K562 (cell line): ENCODE data around the gene CHN1. TPM values are rescaled to one million over a fixed set of nuclear protein-coding genes. Genes with fewer than 3 reads are reported as not detected.

Experiments
- ATAC-seq: fragments of 200-7000 bp; cut with Tn5 transposase; 3 replicates; pipeline ENCODE4 v1.9.1; 2020; ENCODE audit warnings: moderate library complexity
- BruUV-seq: library from RNA; stranded (reverse); fragments of 400-500 nt; replicated peaks from 2 replicates; lab custom pipeline; 2021; lab: Mats Ljungman, UMichigan
- CTCF ChIA-PET: fragments of 300-600 bp; formaldehyde crosslinking; extraction: SDS; loops from one replicate; lab custom pipeline; 2021; ENCODE audit warnings: low intra/inter-chr PET ratio; lab: Yijun Ruan, JAX
- POLR2A ChIA-PET: fragments of 300-600, 350-650 bp; sonication (Branson Sonifier 250); formaldehyde crosslinking; extraction: SDS; loops from one replicate; lab custom pipeline; 2021; ENCODE audit warnings: antibody characterized with exemption, inconsistent platforms; lab: Yijun Ruan, JAX
- DNase-seq, 4 experiments: peaks; one replicate each; pipeline versions ENCODE4 v3.0.0 to v3.0.0-alpha.2; 2011 to 2018; ENCODE audit warnings: low spot score in 3 of 4, mixed read lengths in 3 of 4; ENCODE audit errors: extremely low read depth in 1 of 4
- FAIRE-seq: peaks from 2 replicates; lab custom pipeline; 2011; peaks lifted over from hg19 to GRCh38; lab: Jason Lieb, UNC
- H2AFZ ChIP-seq: 2 replicates; pipeline ENCODE4 v1.6.0; 2011; ENCODE audit warnings: low read depth, low read length, control low read depth, inconsistent platforms
- H3K27ac ChIP-seq: fragments of 200-600 bp; 3 replicates; pipeline ENCODE4 v1.8.0; 2011; ENCODE audit warnings: low read depth, mild to moderate bottlenecking, control low read depth, inconsistent platforms, low read length, moderate library complexity, mixed read lengths; ENCODE audit errors: extremely low read depth
- H3K27me3 ChIP-seq, 2 experiments: fragments of 300-600 bp in 1 of 2; 2 replicates in 1 of 2; 3 replicates in 1 of 2; pipeline versions ENCODE4 v1.6.0 to v1.8.0; 2011; ENCODE audit warnings: inconsistent platforms in 2 of 2, low read length in 2 of 2, mild to moderate bottlenecking in 1 of 2, mixed read lengths in 1 of 2, moderate library complexity in 1 of 2; ENCODE audit not compliant: control insufficient read depth in 2 of 2, insufficient read depth in 2 of 2
- H3K36me3 ChIP-seq: fragments of 300-600 bp; 3 replicates; pipeline ENCODE4 v1.8.0; 2011; ENCODE audit warnings: mild to moderate bottlenecking, low read length, inconsistent platforms; ENCODE audit not compliant: control insufficient read depth, insufficient read depth
- H3K4me1 ChIP-seq, 2 experiments: fragments of 200-600 bp in 1 of 2; replicated peaks in 1 of 2; 2 replicates in 1 of 2; 3 replicates in 1 of 2; pipeline versions ENCODE4 v1.5.1 to v1.8.0; 2011; ENCODE audit warnings: inconsistent platforms in 2 of 2, low read length in 2 of 2, mild to moderate bottlenecking in 1 of 2, mixed read lengths in 1 of 2, moderate library complexity in 1 of 2; ENCODE audit not compliant: control insufficient read depth in 2 of 2, insufficient read depth in 2 of 2
- H3K4me2 ChIP-seq: 2 replicates; pipeline ENCODE4 v1.6.1; 2011; ENCODE audit warnings: low read length, control low read depth, inconsistent platforms, mixed read lengths; ENCODE audit not compliant: insufficient read depth
- H3K4me3 ChIP-seq: fragments of 200-600 bp; sonication (generic), shearing (Covaris generic); 2 replicates; pipeline ENCODE4 v1.5.1; 2016; ENCODE audit warnings: control low read depth, inconsistent platforms
- H3K79me2 ChIP-seq: fragments of 200-600 bp; 3 replicates; pipeline ENCODE4 v1.8.0; 2011; ENCODE audit warnings: low read length, inconsistent platforms; ENCODE audit not compliant: control insufficient read depth, insufficient read depth
- H3K9ac ChIP-seq, 2 experiments: 2 replicates each; pipeline versions ENCODE4 v1.6.0 to v1.6.1; 2011; ENCODE audit warnings: low read depth in 2 of 2, low read length in 2 of 2, control low read depth in 1 of 2, inconsistent platforms in 1 of 2, mild to moderate bottlenecking in 1 of 2, mixed read lengths in 1 of 2; ENCODE audit not compliant: insufficient read depth in 1 of 2
- H3K9me1 ChIP-seq: one replicate; pipeline ENCODE4 v1.6.0; 2011; ENCODE audit warnings: inconsistent platforms, mild to moderate bottlenecking, low read length, moderate library complexity; ENCODE audit not compliant: control insufficient read depth, insufficient read depth
- H3K9me3 ChIP-seq: replicated peaks from 2 replicates; pipeline ENCODE4 v1.5.1; 2011; ENCODE audit warnings: low read depth, low read length, inconsistent platforms; ENCODE audit not compliant: control insufficient read depth, insufficient read depth
- H4K20me1 ChIP-seq: replicated peaks from 2 replicates; pipeline ENCODE4 v1.6.1; 2011; ENCODE audit warnings: low read length, inconsistent platforms, mixed read lengths; ENCODE audit not compliant: control insufficient read depth, insufficient read depth
- ADNP ChIP-seq: fragments of 200-800 bp; sonication (Bioruptor generic); IDR thresholded peaks from 2 replicates; pipeline ENCODE4 v1.6.1; 2016; ENCODE audit warnings: missing genetic modification characterization, missing compliant biosample characterization
- CCNT2 ChIP-seq: IDR thresholded peaks from 2 replicates; pipeline ENCODE4 v1.6.1; 2011; ENCODE audit warnings: borderline replicate concordance, low read depth, mild to moderate bottlenecking, moderate library complexity, mixed read lengths, low read length; ENCODE audit not compliant: insufficient read length; ENCODE audit errors: extremely low read depth
- SNRNP70 ChIP-seq: fragments of 200-400 bp; formaldehyde crosslinking; optimal IDR thresholded peaks from 2 replicates; pipeline ENCODE3; 2017; ENCODE audit warnings: low read depth, low read length
- WGBS: fragments of 100-300 bp; shearing (Covaris generic); methylation state at CpG from one replicate; pipeline ENCODE4 v1.1.6; 2016; ENCODE audit warnings: low coverage, mixed read lengths; ENCODE audit not compliant: insufficient coverage; ENCODE audit errors: missing lambda C conversion rate; 5-methylcytosine and 5-hydroxymethylcytosine counted together
- in situ Hi-C: fragments of 300-500 bp; cut with MboI; formaldehyde crosslinking; loops from 4 replicates; pipeline ENCODE4 v1.15.0; 2018; ENCODE audit warnings: inconsistent platforms, mixed read lengths
- intact Hi-C: fragments of 100-400 bp; cut with micrococcal nuclease; formaldehyde crosslinking; loops from 2 replicates; pipeline ENCODE4 v1.14.2; 2022
- polyA plus RNA-seq, 8 experiments: library from polyadenylated mRNA; depleted of rRNA in 4 of 8; stranded (reverse) in 5 of 8; unstranded in 3 of 8; fragments of >200 nt; fragmentation: Nextera tagmentation in 2 of 8; fragmentation: Illumina TruSeq in 1 of 8; extraction: Ambion mirVana in 2 of 8; extraction: Trizol in 1 of 8; gene quantifications; 2 replicates each; pipeline versions ENCODE4 v1.2.1 to v1.2.3, GENCODE V29; 2011 to 2014; ENCODE audit warnings: inconsistent platforms in 1 of 8, missing spikeins in 1 of 8
- total RNA-seq, 7 experiments: library from RNA; depleted of rRNA in 6 of 7; stranded (reverse); fragments of >200 nt in 6 of 7; fragmentation: Illumina TruSeq in 2 of 7; extraction: Trizol in 2 of 7; gene quantifications; 2 replicates each; pipeline versions ENCODE4 v1.2.1 to v1.2.3, GENCODE V29; 2011 to 2021; ENCODE audit warnings: low replicate concordance in 1 of 7
- TF ChIP-seq, protein P1 (sequence below): fragments of 450-650 bp; conservative IDR thresholded peaks from 2 replicates; pipeline ENCODE4 v1.6.1; 2016; ENCODE audit warnings: missing genetic modification characterization, low read depth, mild to moderate bottlenecking, control low read depth, missing compliant biosample characterization
- TF ChIP-seq, protein P2 (sequence below): fragments of 250-450 bp; sonication (Bioruptor Pico); IDR thresholded peaks from 2 replicates; pipeline ENCODE4 v1.8.0; 2021; ENCODE audit warnings: mild to moderate bottlenecking, moderate library complexity

CHN1 gene
- total and polyA plus RNA-seq, 9 of the 15 experiments (the other 6 are each of a cell fraction or from before 2014, with no cell fraction given): 0.17 to 2.0 (median 0.87) TPM

DNA sequence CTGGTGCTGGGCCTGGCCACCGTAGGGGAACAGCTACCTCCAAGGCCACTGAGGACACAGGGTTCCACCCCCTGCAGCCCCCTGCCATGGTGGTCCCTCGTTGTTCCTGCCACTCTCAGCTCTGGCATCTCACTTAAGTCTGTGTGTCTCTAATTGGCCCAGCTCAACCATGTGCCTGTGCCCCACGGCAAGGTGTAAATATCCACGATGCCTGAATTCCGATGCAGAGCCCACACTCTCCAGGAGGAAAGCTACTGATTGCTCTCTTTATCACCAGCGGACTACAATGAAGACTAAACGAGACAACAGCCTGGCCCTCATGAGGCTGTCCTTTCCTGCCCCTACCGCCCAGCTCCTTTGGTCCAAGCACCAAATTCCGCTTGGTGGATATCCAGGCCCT, 223.9 kb downstream of the CHN1 start:
- no peaks in the 10 kb centered on the region for H3K4me1 ChIP-seq
- no peak for FAIRE-seq
- no peak overlapping the region for H3K27ac ChIP-seq
- no TSS peak for BruUV-seq
- H3K27me3 ChIP-seq: peaks cover 33 to 48% of the 10 kb centered on the region in 2 experiments
- no peaks in the 10 kb centered on the region for H4K20me1 ChIP-seq
- no peak overlapping the region for H3K4me3 ChIP-seq
- POLR2A ChIA-PET: interaction anchor here (1.1 kb wide), 1 partner anchor 9 kb away, joined by 5 read pairs; no protein-coding TSS in a partner anchor
- no peak for ATAC-seq
- H3K4me2 ChIP-seq: no peak overlapping the region
- TF ChIP-seq CCNT2: no peak
- TF ChIP-seq, protein P1, sequence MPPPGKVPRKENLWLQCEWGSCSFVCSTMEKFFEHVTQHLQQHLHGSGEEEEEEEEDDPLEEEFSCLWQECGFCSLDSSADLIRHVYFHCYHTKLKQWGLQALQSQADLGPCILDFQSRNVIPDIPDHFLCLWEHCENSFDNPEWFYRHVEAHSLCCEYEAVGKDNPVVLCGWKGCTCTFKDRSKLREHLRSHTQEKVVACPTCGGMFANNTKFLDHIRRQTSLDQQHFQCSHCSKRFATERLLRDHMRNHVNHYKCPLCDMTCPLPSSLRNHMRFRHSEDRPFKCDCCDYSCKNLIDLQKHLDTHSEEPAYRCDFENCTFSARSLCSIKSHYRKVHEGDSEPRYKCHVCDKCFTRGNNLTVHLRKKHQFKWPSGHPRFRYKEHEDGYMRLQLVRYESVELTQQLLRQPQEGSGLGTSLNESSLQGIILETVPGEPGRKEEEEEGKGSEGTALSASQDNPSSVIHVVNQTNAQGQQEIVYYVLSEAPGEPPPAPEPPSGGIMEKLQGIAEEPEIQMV (tag): 0 out of 2 replicates have a peak, but pooled peaks have one; percentile 27
- no peak for TF ChIP-seq SNRNP70
- TF ChIP-seq ADNP (tag): no peak
- TF ChIP-seq, protein P2, sequence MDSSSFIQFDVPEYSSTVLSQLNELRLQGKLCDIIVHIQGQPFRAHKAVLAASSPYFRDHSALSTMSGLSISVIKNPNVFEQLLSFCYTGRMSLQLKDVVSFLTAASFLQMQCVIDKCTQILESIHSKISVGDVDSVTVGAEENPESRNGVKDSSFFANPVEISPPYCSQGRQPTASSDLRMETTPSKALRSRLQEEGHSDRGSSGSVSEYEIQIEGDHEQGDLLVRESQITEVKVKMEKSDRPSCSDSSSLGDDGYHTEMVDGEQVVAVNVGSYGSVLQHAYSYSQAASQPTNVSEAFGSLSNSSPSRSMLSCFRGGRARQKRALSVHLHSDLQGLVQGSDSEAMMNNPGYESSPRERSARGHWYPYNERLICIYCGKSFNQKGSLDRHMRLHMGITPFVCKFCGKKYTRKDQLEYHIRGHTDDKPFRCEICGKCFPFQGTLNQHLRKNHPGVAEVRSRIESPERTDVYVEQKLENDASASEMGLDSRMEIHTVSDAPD: no peak
- WGBS: 1% methylated on average over 8 of the region's 9 CpGs
- no peak for DNase-seq
- CTCF ChIA-PET: no interaction called here
- no peaks in the 10 kb centered on the region for H3K9me1 ChIP-seq
- no peak overlapping the region for H2AFZ ChIP-seq
- no peaks in the 10 kb centered on the region for H3K36me3 ChIP-seq
- intact Hi-C loops (no loop called here), in situ Hi-C loops (no loop called here)
- no peak overlapping the region; a peak in 1 of 4 replicates for H3K9ac ChIP-seq
- no peaks in the 10 kb centered on the region for H3K79me2 ChIP-seq
- H3K9me3 ChIP-seq: no peaks in the 10 kb centered on the region
